ENCODE data around the gene PRTG.

GRCh38 chr15:55590788-55591187 is 152.2 kb downstream of the PRTG start:
- TF ChIP-seq CTCF (IDR thresholded peaks at IDR 0.05) (no peak), GATA2 (CRISPR knock-in tag; IDR thresholded peaks at IDR 0.05) (no peak), MXI1 (IDR thresholded peaks at IDR 0.05; ENCODE audit: low read depth, low read length) (no peak), EP300 (IDR thresholded peaks at IDR 0.05; ENCODE audit: borderline replicate concordance in 1 of 2, low read depth in 1 of 2, low read length in 1 of 2) (no peak), FOXJ3 (CRISPR knock-in tag; IDR thresholded peaks at IDR 0.05) (no peak)
- TF ChIP-seq, protein P1, sequence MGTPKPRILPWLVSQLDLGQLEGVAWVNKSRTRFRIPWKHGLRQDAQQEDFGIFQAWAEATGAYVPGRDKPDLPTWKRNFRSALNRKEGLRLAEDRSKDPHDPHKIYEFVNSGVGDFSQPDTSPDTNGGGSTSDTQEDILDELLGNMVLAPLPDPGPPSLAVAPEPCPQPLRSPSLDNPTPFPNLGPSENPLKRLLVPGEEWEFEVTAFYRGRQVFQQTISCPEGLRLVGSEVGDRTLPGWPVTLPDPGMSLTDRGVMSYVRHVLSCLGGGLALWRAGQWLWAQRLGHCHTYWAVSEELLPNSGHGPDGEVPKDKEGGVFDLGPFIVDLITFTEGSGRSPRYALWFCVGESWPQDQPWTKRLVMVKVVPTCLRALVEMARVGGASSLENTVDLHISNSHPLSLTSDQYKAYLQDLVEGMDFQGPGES (IDR thresholded peaks at IDR 0.05; ENCODE audit: low read depth, low read length) = no peak
- TF ChIP-seq, protein P2, sequence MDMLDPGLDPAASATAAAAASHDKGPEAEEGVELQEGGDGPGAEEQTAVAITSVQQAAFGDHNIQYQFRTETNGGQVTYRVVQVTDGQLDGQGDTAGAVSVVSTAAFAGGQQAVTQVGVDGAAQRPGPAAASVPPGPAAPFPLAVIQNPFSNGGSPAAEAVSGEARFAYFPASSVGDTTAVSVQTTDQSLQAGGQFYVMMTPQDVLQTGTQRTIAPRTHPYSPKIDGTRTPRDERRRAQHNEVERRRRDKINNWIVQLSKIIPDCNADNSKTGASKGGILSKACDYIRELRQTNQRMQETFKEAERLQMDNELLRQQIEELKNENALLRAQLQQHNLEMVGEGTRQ (IDR thresholded peaks at IDR 0.05; ENCODE audit: borderline replicate concordance, low read depth, low read length) = no peak

Data from SK-N-SH (cell line).